ENCODE results near the gene FCHO2.

The FCHO2 gene

DNA sequence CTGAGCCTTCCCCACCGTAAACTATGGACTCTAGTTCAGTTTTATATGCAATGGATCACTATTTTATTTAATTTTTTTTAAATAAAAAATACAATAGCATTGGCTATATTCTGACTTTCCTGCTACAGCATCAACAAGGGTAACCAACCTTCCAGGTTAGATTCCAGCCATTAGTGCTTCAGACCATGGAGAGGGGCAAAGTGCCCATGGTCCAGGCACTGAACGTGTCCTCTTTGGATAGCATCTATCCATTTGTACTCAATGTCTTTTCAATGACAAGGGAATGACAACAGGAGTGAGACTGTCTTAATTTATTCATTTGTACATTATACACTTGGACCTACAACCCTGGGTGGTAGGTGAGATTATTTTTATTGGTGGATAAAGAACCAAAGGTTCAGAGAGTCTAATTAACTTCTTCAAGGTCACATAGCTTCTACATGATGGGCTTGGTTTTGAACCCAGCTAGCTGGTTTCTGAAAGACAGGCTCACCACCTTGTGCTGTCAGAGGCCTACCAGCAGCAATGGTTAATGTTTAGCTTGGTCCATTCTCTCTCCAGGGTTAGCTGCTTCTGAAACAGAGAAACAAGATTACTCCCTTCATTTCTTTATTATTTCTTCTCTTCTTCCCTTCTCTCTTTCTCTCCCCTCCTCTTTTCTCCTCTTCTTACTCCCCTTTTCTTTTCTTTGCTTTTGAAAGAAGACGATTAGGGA lies 176.0 kb downstream of the FCHO2 start:
- TF ChIP-seq, protein P1, sequence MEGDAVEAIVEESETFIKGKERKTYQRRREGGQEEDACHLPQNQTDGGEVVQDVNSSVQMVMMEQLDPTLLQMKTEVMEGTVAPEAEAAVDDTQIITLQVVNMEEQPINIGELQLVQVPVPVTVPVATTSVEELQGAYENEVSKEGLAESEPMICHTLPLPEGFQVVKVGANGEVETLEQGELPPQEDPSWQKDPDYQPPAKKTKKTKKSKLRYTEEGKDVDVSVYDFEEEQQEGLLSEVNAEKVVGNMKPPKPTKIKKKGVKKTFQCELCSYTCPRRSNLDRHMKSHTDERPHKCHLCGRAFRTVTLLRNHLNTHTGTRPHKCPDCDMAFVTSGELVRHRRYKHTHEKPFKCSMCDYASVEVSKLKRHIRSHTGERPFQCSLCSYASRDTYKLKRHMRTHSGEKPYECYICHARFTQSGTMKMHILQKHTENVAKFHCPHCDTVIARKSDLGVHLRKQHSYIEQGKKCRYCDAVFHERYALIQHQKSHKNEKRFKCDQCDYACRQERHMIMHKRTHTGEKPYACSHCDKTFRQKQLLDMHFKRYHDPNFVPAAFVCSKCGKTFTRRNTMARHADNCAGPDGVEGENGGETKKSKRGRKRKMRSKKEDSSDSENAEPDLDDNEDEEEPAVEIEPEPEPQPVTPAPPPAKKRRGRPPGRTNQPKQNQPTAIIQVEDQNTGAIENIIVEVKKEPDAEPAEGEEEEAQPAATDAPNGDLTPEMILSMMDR (IDR thresholded peaks at IDR 0.05; ENCODE audit: unreplicated experiment in 3 of 3), result no peak
- Mint-ChIP-seq H3K27me3 (ENCODE audit: low read depth) (peaks cover 20% of the 10 kb centered on the region), H3K27ac (peak overlapping the region in 1 of 3 experiments; percentile 6), H3K4me3 (no peak overlapping the region), H3K4me1 (peaks cover 15% of the 10 kb centered on the region), H3K9me3 (no peaks in the 10 kb centered on the region), H3K36me3 (ENCODE audit: low read depth) (no peaks in the 10 kb centered on the region)

DNA sequence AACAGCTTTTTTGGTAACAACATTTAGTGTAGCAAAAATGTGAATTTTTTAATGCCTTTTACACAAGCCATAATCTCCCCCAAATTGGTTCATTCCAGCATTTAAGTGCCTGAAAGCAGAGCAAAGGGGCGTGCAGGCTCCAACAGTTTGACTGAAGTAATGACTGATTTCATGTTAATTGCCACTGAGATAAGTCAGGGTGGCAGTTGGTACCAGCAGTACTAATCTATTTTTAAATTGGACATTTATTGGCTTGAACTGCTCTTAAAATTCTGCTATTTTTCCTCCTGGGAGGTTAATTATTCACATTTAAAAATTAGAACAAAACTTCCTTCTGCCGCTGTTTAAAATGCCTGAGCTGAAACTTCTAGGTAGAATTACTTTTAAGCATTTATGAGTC lies 176.9 kb downstream of the FCHO2 start:
- no peak overlapping the region for H3K4me3 Mint-ChIP-seq
- H3K9me3 Mint-ChIP-seq, result no peaks in the 10 kb centered on the region

DNA sequence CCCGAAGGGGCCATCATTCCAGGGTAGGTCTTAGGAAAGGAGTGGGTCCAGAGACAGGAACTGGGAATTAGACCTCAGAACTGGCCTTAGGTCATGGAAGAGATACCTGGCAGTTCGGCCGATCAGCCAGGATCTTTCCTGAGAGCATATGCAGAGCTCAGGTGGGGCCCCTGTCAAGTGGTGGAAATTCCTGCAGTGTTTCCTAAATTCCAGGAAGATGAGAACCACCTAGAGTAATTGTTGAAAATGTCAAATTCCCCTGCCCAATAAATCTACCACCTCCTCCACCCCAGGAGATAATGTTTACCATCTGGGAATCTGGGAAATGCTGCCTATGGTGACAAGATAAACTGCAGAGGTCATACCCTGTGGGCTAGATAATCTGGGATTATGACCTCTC lies 179.2 kb downstream of the FCHO2 start:
- H3K27me3 Mint-ChIP-seq (ENCODE audit: low read depth), result peaks cover 13% of the 10 kb centered on the region
- H3K4me1 Mint-ChIP-seq, result peaks cover 30% of the 10 kb centered on the region
- no peak overlapping the region for H3K27ac Mint-ChIP-seq
- TF ChIP-seq, protein P1 (IDR thresholded peaks at IDR 0.05; ENCODE audit: unreplicated experiment in 3 of 3), result no peak
- no peaks in the 10 kb centered on the region for H3K36me3 Mint-ChIP-seq (ENCODE audit: low read depth)
- H3K9me3 Mint-ChIP-seq, result no peaks in the 10 kb centered on the region
- no peak overlapping the region for H3K4me3 Mint-ChIP-seq

More for the DNA sequence above, 176.9 kb downstream of the FCHO2 start:
- H3K4me1 Mint-ChIP-seq, result peaks cover 22% of the 10 kb centered on the region
- peaks cover 19% of the 10 kb centered on the region for H3K27me3 Mint-ChIP-seq (ENCODE audit: low read depth)
- H3K27ac Mint-ChIP-seq, result peak overlapping the region in 1 of 3 experiments; percentile 12
- TF ChIP-seq, protein P1 (IDR thresholded peaks at IDR 0.05; ENCODE audit: unreplicated experiment in 3 of 3), result no peak
- no peaks in the 10 kb centered on the region for H3K36me3 Mint-ChIP-seq (ENCODE audit: low read depth)

DNA sequence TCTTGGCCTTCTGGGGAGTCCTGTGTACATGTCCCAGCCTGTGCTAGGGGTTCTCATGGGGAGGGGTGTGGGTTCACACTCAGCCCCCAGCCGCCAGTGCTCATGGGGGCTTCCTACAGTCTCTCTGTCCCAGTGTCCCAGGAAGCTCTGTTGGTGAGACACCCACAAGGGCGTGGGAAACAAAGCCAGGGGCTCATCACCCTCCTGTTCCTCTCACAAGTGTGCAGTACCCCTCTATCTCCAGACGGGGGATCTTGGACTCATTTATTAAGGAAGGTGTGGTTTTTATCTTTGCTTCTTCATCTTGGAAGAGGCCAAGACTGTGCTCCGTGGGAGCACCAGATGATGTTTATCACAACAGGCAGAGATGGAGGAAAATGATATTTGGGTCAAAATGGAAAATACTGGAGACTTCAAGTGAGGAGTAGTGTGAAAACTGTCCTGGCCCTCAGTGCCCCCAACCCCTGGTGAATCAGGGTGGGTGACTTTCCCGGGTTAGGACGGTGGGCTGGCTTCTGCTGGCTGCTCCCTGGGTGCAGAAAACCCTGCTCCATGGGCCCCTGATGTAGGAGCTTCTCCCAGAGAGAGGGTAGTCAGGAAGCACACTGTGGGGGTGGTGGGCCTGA lies 179.7 kb downstream of the FCHO2 start:
- Mint-ChIP-seq H3K27me3 (ENCODE audit: low read depth) (peaks cover 12% of the 10 kb centered on the region), H3K4me3 (no peak overlapping the region), H3K27ac (peak overlapping the region in 1 of 3 experiments; percentile 28), H3K9me3 (no peaks in the 10 kb centered on the region), H3K4me1 (peaks cover 30% of the 10 kb centered on the region), H3K36me3 (ENCODE audit: low read depth) (no peaks in the 10 kb centered on the region)
- TF ChIP-seq, protein P1 (IDR thresholded peaks at IDR 0.05; ENCODE audit: unreplicated experiment in 3 of 3), result peak; percentile 23 to 49 (median 47)

DNA sequence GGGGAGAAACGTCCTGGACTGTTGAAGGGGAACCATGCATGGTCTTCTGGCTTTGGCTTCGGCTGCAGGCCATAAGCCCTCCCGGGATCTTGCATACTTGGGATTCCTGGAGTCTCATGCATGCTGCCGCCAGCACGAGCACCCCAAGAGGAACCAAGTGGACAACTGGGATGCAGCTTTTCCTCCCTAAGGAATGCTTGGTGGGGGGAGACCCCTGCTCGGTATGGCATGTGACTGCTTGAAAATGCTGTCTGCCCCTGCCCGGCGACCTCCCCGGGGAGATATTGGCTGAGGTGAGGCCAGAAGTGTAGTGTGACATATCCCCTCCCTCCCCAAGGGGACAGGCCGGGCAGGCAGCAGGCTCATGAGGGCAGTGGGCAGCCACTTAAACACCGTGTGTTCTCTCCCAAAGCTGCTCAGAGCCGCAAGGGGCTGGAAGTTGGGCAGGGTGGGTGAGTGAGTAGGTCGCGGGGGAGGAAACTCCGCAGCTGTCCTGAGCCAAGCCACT lies 180.3 kb downstream of the FCHO2 start:
- Mint-ChIP-seq H3K4me3 (no peak overlapping the region), H3K36me3 (ENCODE audit: low read depth) (no peaks in the 10 kb centered on the region), H3K4me1 (peaks cover 30% of the 10 kb centered on the region), H3K27ac (peak overlapping the region in 2 of 3 experiments; percentile 28 to 67), H3K27me3 (ENCODE audit: low read depth) (peaks cover 12% of the 10 kb centered on the region), H3K9me3 (no peaks in the 10 kb centered on the region)
- TF ChIP-seq, protein P1 (IDR thresholded peaks at IDR 0.05; ENCODE audit: unreplicated experiment in 3 of 3), result no peak

All from nephron (organoid).